Measurements from ENCODE around the gene RAP1A. TPM values are rescaled to one million over a fixed set of nuclear protein-coding genes. Genes with fewer than 3 reads are reported as not detected.

The RAP1A gene
- total RNA-seq, 1 experiment from 2014 or later: 37.1 TPM

GRCh38 chr1:111751906-111752575 is 132.5 kb downstream of the RAP1A start:
- H3K9me3 ChIP-seq (ENCODE audit: control insufficient read depth, insufficient read depth, low read depth, low read length): no peaks in the 10 kb centered on the region
- peaks cover 3% of the 10 kb centered on the region; the same call in 1 of the 2 replicates for H3K4me1 ChIP-seq (ENCODE audit: control insufficient read depth, insufficient read depth, low read length)
- ChIA-PET POLR2A (no interaction called here), CTCF (no interaction called here)
- ATAC-seq (no peak), DNase-seq (ENCODE audit: low read depth, low spot score) (no peak)
- no peak overlapping the region for H3K4me3 ChIP-seq (ENCODE audit: low read depth in 2 of 2, low read length in 2 of 2)
- TF ChIP-seq SIN3A (IDR thresholded peaks at IDR 0.05; ENCODE audit: borderline replicate concordance, insufficient read depth, low read depth, low read length): no peak
- no TSS peak for BruUV-seq (replicated peaks)
- no peaks in the 10 kb centered on the region for H3K27me3 ChIP-seq (ENCODE audit: control insufficient read depth, insufficient read depth, low read length)
- intact Hi-C loops (cut with micrococcal nuclease; ENCODE audit: unreplicated experiment) (loop anchor here (10.0 kb wide), 1 partner anchor 247 kb away; the partner anchor contains the start of genes ADORA3 and TMIGD3), in situ Hi-C loops (cut with HindIII; ENCODE audit: low pct_unique_long_range_greater_than_20kb, low sequenced_read_pairs) (no loop called here)
- H3K27ac ChIP-seq (ENCODE audit: low read length): no peak overlapping the region
- peaks cover 4% of the 10 kb centered on the region; the same call in 1 of the 2 replicates for H3K36me3 ChIP-seq (ENCODE audit: control insufficient read depth, insufficient read depth, low read length)

- ChIA-PET CTCF (no interaction called here), POLR2A (no interaction called here)
- peaks cover 11% of the 10 kb centered on the region for H3K36me3 ChIP-seq (ENCODE audit: control insufficient read depth, insufficient read depth, low read length)
- peaks cover 3% of the 10 kb centered on the region; the same call in 1 of the 2 replicates for H3K4me1 ChIP-seq (ENCODE audit: control insufficient read depth, insufficient read depth, low read length)
- no peak for TF ChIP-seq CTCF (IDR thresholded peaks at IDR 0.05)
- no peak for TF ChIP-seq REST (IDR thresholded peaks at IDR 0.05; ENCODE audit: insufficient read depth in 1 of 2, low read depth in 2 of 2, low read length in 1 of 2)
- no peak for TF ChIP-seq SIN3A (IDR thresholded peaks at IDR 0.05; ENCODE audit: borderline replicate concordance, insufficient read depth, low read depth, low read length)
- TF ChIP-seq POLR2AphosphoS5 (IDR thresholded peaks at IDR 0.05; ENCODE audit: low read depth, low read length): no peak
- TF ChIP-seq TCF7L2 (IDR thresholded peaks at IDR 0.05; ENCODE audit: low read depth, low read length): no peak
- DNase-seq (ENCODE audit: low read depth, low spot score) (no peak), ATAC-seq (peak; percentile 72)
- no peaks in the 10 kb centered on the region for H3K9me3 ChIP-seq (ENCODE audit: control insufficient read depth, insufficient read depth, low read depth, low read length)
- in situ Hi-C loops (cut with HindIII; ENCODE audit: low pct_unique_long_range_greater_than_20kb, low sequenced_read_pairs) (no loop called here), intact Hi-C loops (cut with micrococcal nuclease; ENCODE audit: unreplicated experiment) (loop anchor here (10.0 kb wide), 1 partner anchor 250 kb away; the partner anchor contains the start of genes ADORA3 and TMIGD3)
- no TSS peak for BruUV-seq (replicated peaks)
- H3K4me3 ChIP-seq (ENCODE audit: low read depth in 2 of 2, low read length in 2 of 2): peak overlapping the region; percentile 72 to 95
- peak overlapping the region; percentile 86 for H3K27ac ChIP-seq (ENCODE audit: low read length)
- no peaks in the 10 kb centered on the region for H3K27me3 ChIP-seq (ENCODE audit: control insufficient read depth, insufficient read depth, low read length)
These were observed 135.4 kb downstream of the RAP1A start for GRCh38 chr1:111754984-111755330.
